ENCODE measurements around the gene DLK2.

DLK2 gene

GRCh38 chr6:43492673-43493072 lies 37.3 kb upstream of the DLK2 start:
- Histone ChIP-seq H3K9me2 (replicated peaks; ENCODE audit: control insufficient read depth, low read length) (no peaks in the 10 kb centered on the region), H3K27me3 (ENCODE audit: control insufficient read depth, low read length) (no peaks in the 10 kb centered on the region), H3K4me1 (ENCODE audit: control insufficient read depth, low read length) (no peaks in the 10 kb centered on the region), H3K27ac (ENCODE audit: low read depth, low read length) (no peak overlapping the region), H3K79me2 (ENCODE audit: control insufficient read depth, low read length) (peaks cover 9% of the 10 kb centered on the region), H3F3A (ENCODE audit: control insufficient read depth, insufficient read depth) (no peaks in the 10 kb centered on the region), H3K9me3 (ENCODE audit: control insufficient read depth, insufficient read depth, low read length) (no peaks in the 10 kb centered on the region), H3K36me3 (ENCODE audit: control insufficient read depth, low read length) (peaks cover 7% of the 10 kb centered on the region; the same call in 1 of the 2 replicates), H4K20me1 (ENCODE audit: control insufficient read depth, insufficient read depth, low read depth, low read length) (no peaks in the 10 kb centered on the region), H3K4me2 (ENCODE audit: low read length) (no peak overlapping the region), H3K4me3 (ENCODE audit: low read length) (no peak overlapping the region)
- no peak for TF ChIP-seq EZH2phosphoT487 (IDR thresholded peaks at IDR 0.05; ENCODE audit: borderline replicate concordance, low read length)
- TF ChIP-seq, protein P1, sequence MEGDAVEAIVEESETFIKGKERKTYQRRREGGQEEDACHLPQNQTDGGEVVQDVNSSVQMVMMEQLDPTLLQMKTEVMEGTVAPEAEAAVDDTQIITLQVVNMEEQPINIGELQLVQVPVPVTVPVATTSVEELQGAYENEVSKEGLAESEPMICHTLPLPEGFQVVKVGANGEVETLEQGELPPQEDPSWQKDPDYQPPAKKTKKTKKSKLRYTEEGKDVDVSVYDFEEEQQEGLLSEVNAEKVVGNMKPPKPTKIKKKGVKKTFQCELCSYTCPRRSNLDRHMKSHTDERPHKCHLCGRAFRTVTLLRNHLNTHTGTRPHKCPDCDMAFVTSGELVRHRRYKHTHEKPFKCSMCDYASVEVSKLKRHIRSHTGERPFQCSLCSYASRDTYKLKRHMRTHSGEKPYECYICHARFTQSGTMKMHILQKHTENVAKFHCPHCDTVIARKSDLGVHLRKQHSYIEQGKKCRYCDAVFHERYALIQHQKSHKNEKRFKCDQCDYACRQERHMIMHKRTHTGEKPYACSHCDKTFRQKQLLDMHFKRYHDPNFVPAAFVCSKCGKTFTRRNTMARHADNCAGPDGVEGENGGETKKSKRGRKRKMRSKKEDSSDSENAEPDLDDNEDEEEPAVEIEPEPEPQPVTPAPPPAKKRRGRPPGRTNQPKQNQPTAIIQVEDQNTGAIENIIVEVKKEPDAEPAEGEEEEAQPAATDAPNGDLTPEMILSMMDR (IDR thresholded peaks at IDR 0.05; ENCODE audit: low read depth, low read length, poor library complexity, severe bottlenecking) = no peak

- Histone ChIP-seq H3K9me3 (ENCODE audit: control insufficient read depth, insufficient read depth, low read length) (no peaks in the 10 kb centered on the region), H3K27me3 (ENCODE audit: control insufficient read depth, low read length) (no peaks in the 10 kb centered on the region), H3K79me2 (ENCODE audit: control insufficient read depth, low read length) (peaks cover 12% of the 10 kb centered on the region), H4K20me1 (ENCODE audit: control insufficient read depth, insufficient read depth, low read depth, low read length) (no peaks in the 10 kb centered on the region), H3K4me3 (ENCODE audit: low read length) (no peak overlapping the region), H3K9me2 (replicated peaks; ENCODE audit: control insufficient read depth, low read length) (no peaks in the 10 kb centered on the region), H3K27ac (ENCODE audit: low read depth, low read length) (no peak overlapping the region), H3K4me1 (ENCODE audit: control insufficient read depth, low read length) (no peaks in the 10 kb centered on the region), H3F3A (ENCODE audit: control insufficient read depth, insufficient read depth) (no peaks in the 10 kb centered on the region), H3K36me3 (ENCODE audit: control insufficient read depth, low read length) (peaks cover under 1% of the 10 kb centered on the region; the same call in 1 of the 2 replicates), H3K4me2 (ENCODE audit: low read length) (no peak overlapping the region)
- TF ChIP-seq EZH2phosphoT487 (IDR thresholded peaks at IDR 0.05; ENCODE audit: borderline replicate concordance, low read length) = no peak
- TF ChIP-seq, protein P1 (IDR thresholded peaks at IDR 0.05; ENCODE audit: low read depth, low read length, poor library complexity, severe bottlenecking) = no peak
Observed at GRCh38 chr6:43491750-43492661, 36.7 kb upstream of the DLK2 start.

GRCh38 chr6:43490523-43490939 lies 35.2 kb upstream of the DLK2 start:
- Histone ChIP-seq H3K9me2 (replicated peaks; ENCODE audit: control insufficient read depth, low read length) (no peaks in the 10 kb centered on the region), H3K9me3 (ENCODE audit: control insufficient read depth, insufficient read depth, low read length) (no peaks in the 10 kb centered on the region), H4K20me1 (ENCODE audit: control insufficient read depth, insufficient read depth, low read depth, low read length) (no peaks in the 10 kb centered on the region), H3K27ac (ENCODE audit: low read depth, low read length) (no peak overlapping the region), H3K4me1 (ENCODE audit: control insufficient read depth, low read length) (no peaks in the 10 kb centered on the region), H3K4me2 (ENCODE audit: low read length) (no peak overlapping the region), H3K27me3 (ENCODE audit: control insufficient read depth, low read length) (no peaks in the 10 kb centered on the region), H3K79me2 (ENCODE audit: control insufficient read depth, low read length) (peaks cover 17% of the 10 kb centered on the region), H3F3A (ENCODE audit: control insufficient read depth, insufficient read depth) (no peaks in the 10 kb centered on the region), H3K4me3 (ENCODE audit: low read length) (no peak overlapping the region), H3K36me3 (ENCODE audit: control insufficient read depth, low read length) (no peaks in the 10 kb centered on the region)
- no peak for TF ChIP-seq EZH2phosphoT487 (IDR thresholded peaks at IDR 0.05; ENCODE audit: borderline replicate concordance, low read length)
- TF ChIP-seq, protein P1 (IDR thresholded peaks at IDR 0.05; ENCODE audit: low read depth, low read length, poor library complexity, severe bottlenecking) = no peak
